Measurements from ENCODE around the gene ALDH3B1. TPM values are rescaled to one million over a fixed set of nuclear protein-coding genes. Genes with fewer than 3 reads are reported as not detected.

ALDH3B1 gene
- total and polyA plus RNA-seq, 2 donors (not counting 1 experiment from before 2014, with no cell fraction given), result 39.0 to 57.6 TPM

- no peak overlapping the region for H2AFZ ChIP-seq (ENCODE audit: low read length)
Measured at GRCh38 chr11:68002575-68002937, 7.6 kb upstream of the ALDH3B1 start.

DNA sequence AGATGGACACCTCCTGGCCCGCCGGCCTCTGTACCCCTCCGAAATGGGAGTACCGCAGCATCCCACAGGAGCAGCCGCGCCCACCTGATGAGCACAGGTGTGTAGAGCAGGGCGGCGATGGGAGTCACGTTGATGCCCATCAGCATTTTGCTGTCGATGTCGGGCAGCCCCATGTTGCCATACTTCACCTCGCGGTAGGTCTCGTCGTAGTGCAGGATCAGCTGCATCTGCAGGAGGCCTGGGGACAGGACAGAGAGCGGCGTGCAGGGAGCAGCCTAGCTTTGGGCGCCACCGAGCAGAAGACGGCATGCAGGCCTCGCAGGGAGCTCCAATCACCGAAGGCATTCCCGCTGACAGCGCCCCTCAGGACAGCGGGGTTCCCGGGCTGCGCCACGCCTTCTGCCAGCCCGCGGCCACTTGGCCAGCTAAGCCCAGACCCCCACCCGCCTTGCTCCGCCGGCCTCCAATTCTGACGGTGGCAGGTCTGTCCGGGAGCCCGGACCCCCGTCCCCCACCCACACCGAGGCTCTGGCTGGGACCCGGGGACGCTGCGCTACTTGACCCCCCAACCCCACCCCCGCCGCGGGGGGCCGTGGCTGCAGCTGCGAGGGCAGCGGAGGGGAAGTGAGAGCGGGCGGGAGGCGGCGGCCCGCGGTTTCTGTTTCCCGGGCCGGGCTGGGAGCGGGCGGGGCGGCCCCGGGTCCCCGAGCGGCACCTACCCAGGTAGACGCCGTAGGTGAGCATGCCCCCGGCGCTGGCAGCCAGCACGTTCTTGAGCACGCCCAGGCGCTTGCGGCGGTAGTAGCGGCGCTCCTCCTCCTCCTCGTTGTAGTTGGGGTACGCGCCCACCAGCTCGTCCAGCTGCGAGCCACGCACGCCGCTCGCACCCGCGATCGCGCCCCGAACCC, 6.9 kb upstream of the ALDH3B1 start:
- Histone ChIP-seq H3K4me1 (ENCODE audit: control insufficient read depth, extremely low read depth, insufficient read depth, low read length) (no peaks in the 10 kb centered on the region), H3K36me3 (ENCODE audit: control insufficient read depth, insufficient read depth, low read length) (no peaks in the 10 kb centered on the region), H3K27me3 (ENCODE audit: control insufficient read depth, insufficient read depth, low read length) (no peaks in the 10 kb centered on the region), H3K79me2 (ENCODE audit: control insufficient read depth, insufficient read depth, low read length) (no peaks in the 10 kb centered on the region), H3K9ac (ENCODE audit: insufficient read depth, low read length) (peak overlapping the region; percentile 20), H3K9me3 (ENCODE audit: control insufficient read depth, insufficient read depth, low read depth, low read length) (no peaks in the 10 kb centered on the region), H3K27ac (ENCODE audit: insufficient read depth, low read length) (no peak overlapping the region), H2AFZ (ENCODE audit: low read length) (no peak overlapping the region), H4K20me1 (ENCODE audit: control insufficient read depth, extremely low read depth, insufficient read depth, low read length) (no peaks in the 10 kb centered on the region), H3K4me3 (replicated peaks in 1 of 4; ENCODE audit: control extremely low read depth in 1 of 4, insufficient read depth in 1 of 4, low read depth in 3 of 4, low read length in 4 of 4) (peak overlapping the region; percentile 39 to 59 (median 50)), H3K4me2 (ENCODE audit: extremely low read depth, insufficient read depth, low read length) (peak overlapping the region; percentile 65)
- TF ChIP-seq EZH2 (IDR thresholded peaks at IDR 0.05; ENCODE audit: low read length, missing control alignments), result no peak
- no peak for TF ChIP-seq CTCF (conservative IDR thresholded peaks at IDR 0.05 in 1 of 2, IDR thresholded peaks at IDR 0.05 in 1 of 2; ENCODE audit: low read depth in 1 of 2, low read length in 2 of 2)
- no peak for DNase-seq (ENCODE audit: low read depth in 2 of 2)

More at GRCh38 chr11:68002575-68002937, 7.6 kb upstream of the ALDH3B1 start:
- no peaks in the 10 kb centered on the region for H4K20me1 ChIP-seq (ENCODE audit: control insufficient read depth, extremely low read depth, insufficient read depth, low read length)
- H3K4me1 ChIP-seq (ENCODE audit: control insufficient read depth, extremely low read depth, insufficient read depth, low read length), result no peaks in the 10 kb centered on the region
- no peak for DNase-seq (ENCODE audit: low read depth in 2 of 2)
- no peaks in the 10 kb centered on the region for H3K27me3 ChIP-seq (ENCODE audit: control insufficient read depth, insufficient read depth, low read length)
- H3K79me2 ChIP-seq (ENCODE audit: control insufficient read depth, insufficient read depth, low read length), result no peaks in the 10 kb centered on the region
- H3K36me3 ChIP-seq (ENCODE audit: control insufficient read depth, insufficient read depth, low read length), result no peaks in the 10 kb centered on the region
- no peak overlapping the region for H3K9ac ChIP-seq (ENCODE audit: insufficient read depth, low read length)
- H3K4me2 ChIP-seq (ENCODE audit: extremely low read depth, insufficient read depth, low read length), result no peak overlapping the region
- no peaks in the 10 kb centered on the region for H3K9me3 ChIP-seq (ENCODE audit: control insufficient read depth, insufficient read depth, low read depth, low read length)
- no peak overlapping the region for H3K4me3 ChIP-seq (replicated peaks in 1 of 4; ENCODE audit: control extremely low read depth in 1 of 4, insufficient read depth in 1 of 4, low read depth in 3 of 4, low read length in 4 of 4)
- TF ChIP-seq CTCF (conservative IDR thresholded peaks at IDR 0.05 in 1 of 2, IDR thresholded peaks at IDR 0.05 in 1 of 2; ENCODE audit: low read depth in 1 of 2, low read length in 2 of 2), result no peak
- TF ChIP-seq EZH2 (IDR thresholded peaks at IDR 0.05; ENCODE audit: low read length, missing control alignments), result no peak
- H3K27ac ChIP-seq (ENCODE audit: insufficient read depth, low read length), result no peak overlapping the region

DNA sequence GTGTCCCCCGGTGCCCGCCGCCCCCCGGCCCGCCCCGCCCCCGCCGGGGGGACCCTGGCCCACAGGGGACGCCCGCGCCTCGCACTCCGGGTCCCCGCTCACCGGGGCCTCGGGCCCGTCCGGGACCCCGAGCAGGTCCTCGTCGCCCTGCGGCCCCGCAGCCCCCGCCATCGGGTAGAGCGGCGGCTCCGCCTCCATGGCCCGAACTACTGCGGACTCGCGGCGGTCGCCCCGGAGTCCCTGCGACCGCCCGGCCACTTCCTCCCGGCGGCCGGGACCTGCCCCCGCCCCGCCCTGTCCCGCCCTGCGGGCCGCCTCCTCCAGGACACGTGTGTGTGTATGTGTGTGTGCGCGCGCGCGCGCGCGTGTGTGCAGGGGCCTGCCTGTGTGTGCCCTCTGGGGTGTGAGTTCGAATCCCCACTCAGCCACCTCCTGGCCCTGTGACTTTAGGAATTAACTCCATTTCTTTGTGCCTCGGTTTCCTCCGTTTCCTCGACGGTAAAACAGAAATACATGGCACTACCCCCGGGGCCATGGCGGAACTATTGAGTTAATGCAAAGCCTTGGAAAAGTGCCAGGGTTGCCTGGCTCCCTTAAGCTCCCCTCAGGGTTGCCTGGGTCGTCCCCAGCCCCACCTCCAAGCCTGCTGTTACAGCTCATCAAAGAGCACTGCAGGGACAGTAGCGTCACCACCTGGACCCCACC, 6.1 kb upstream of the ALDH3B1 start, which contains the start of gene UNC93B1:
TSS of gene UNC93B1 (minus strand) at position 252 of the 705 bp plus-strand sequence. CDS start at position 198, 54 bp downstream.
- no peak for TF ChIP-seq EZH2 (IDR thresholded peaks at IDR 0.05; ENCODE audit: low read length, missing control alignments)
- no peak for TF ChIP-seq CTCF (conservative IDR thresholded peaks at IDR 0.05 in 1 of 2, IDR thresholded peaks at IDR 0.05 in 1 of 2; ENCODE audit: low read depth in 1 of 2, low read length in 2 of 2)
- no peaks in the 10 kb centered on the region for H4K20me1 ChIP-seq (ENCODE audit: control insufficient read depth, extremely low read depth, insufficient read depth, low read length)
- peak within 1 kb of the TSS; percentile 69 for H2AFZ ChIP-seq (ENCODE audit: low read length)
- H3K36me3 ChIP-seq (ENCODE audit: control insufficient read depth, insufficient read depth, low read length), result no peaks in the 10 kb centered on the region
- H3K9ac ChIP-seq (ENCODE audit: insufficient read depth, low read length), result peak within 1 kb of the TSS; percentile 51
- peak within 1 kb of the TSS; percentile 76 for H3K4me2 ChIP-seq (ENCODE audit: extremely low read depth, insufficient read depth, low read length)
- no peaks in the 10 kb centered on the region for H3K4me1 ChIP-seq (ENCODE audit: control insufficient read depth, extremely low read depth, insufficient read depth, low read length)
- peak within 1 kb of the TSS; percentile 42 to 64 (median 58) for H3K4me3 ChIP-seq (replicated peaks in 1 of 4; ENCODE audit: control extremely low read depth in 1 of 4, insufficient read depth in 1 of 4, low read depth in 3 of 4, low read length in 4 of 4)
- H3K27me3 ChIP-seq (ENCODE audit: control insufficient read depth, insufficient read depth, low read length), result no peaks in the 10 kb centered on the region
- H3K9me3 ChIP-seq (ENCODE audit: control insufficient read depth, insufficient read depth, low read depth, low read length), result no peaks in the 10 kb centered on the region
- no peaks in the 10 kb centered on the region for H3K79me2 ChIP-seq (ENCODE audit: control insufficient read depth, insufficient read depth, low read length)
- peak; percentile 77 to 79 for DNase-seq (ENCODE audit: low read depth in 2 of 2)
- no peak within 1 kb of the TSS for H3K27ac ChIP-seq (ENCODE audit: insufficient read depth, low read length)
